Vagina (tissue), 2 donors: ENCODE data around the gene LIN7A. TPM values are rescaled to one million over a fixed set of nuclear protein-coding genes. Genes with fewer than 3 reads are reported as not detected.
"Not testable (repeated sequence)": the region's sequence is repeated elsewhere in the genome, so short reads cannot be mapped to it uniquely, and the experiment has no call there.

ENCODE experiments used
- DNase-seq, 2 donors: peaks; one replicate each; pipeline ENCODE4 v3.0.0-alpha.2; 2017; ENCODE audit errors: extremely low spot score in 2 of 2
- H3K27ac ChIP-seq: fragments of 200-600 bp; sonication (generic); one replicate; pipeline ENCODE4 v1.5.1; 2019
- H3K27me3 ChIP-seq: fragments of 200-600 bp; sonication (generic); one replicate; pipeline ENCODE4 v1.5.1; 2019
- H3K36me3 ChIP-seq, 2 donors: fragments of 200-600 bp; sonication (generic); one replicate each; pipeline ENCODE4 v1.5.1; 2017 to 2019
- H3K4me1 ChIP-seq: fragments of 200-600 bp; sonication (generic); one replicate; pipeline ENCODE4 v1.5.1; 2019
- H3K4me3 ChIP-seq, 2 donors: fragments of 200-600 bp; sonication (generic); 1 replicate in 1 of 2; 2 replicates in 1 of 2; pipeline ENCODE4 v1.5.1; 2016 to 2019
- H3K9me3 ChIP-seq: fragments of 200-600 bp; sonication (generic); one replicate; pipeline ENCODE4 v1.5.1; 2019
- CTCF ChIP-seq, 3 experiments: fragments of 450-650 bp in 2 of 3; fragments of 200-600 bp in 1 of 3; sonication (generic) in 1 of 3; IDR thresholded peaks; one replicate each; pipeline ENCODE4 v1.5.1; 2017 to 2019; ENCODE audit warnings: antibody characterized with exemption in 3 of 3, mild to moderate bottlenecking in 2 of 3, moderate library complexity in 2 of 3
- POLR2A ChIP-seq, 2 donors: fragments of 450-650 bp; IDR thresholded peaks; one replicate each; pipeline ENCODE4 v1.6.1; 2017; ENCODE audit warnings: antibody characterized with exemption in 2 of 2, mild to moderate bottlenecking in 2 of 2, moderate library complexity in 2 of 2
- POLR2AphosphoS5 ChIP-seq, 2 donors: sonication (generic); formaldehyde crosslinking; IDR thresholded peaks; one replicate each; pipeline ENCODE4 v1.9.0; 2017; ENCODE audit warnings: antibody characterized with exemption in 2 of 2, mild to moderate bottlenecking in 2 of 2, low read depth in 1 of 2; ENCODE audit not compliant: insufficient read depth in 1 of 2
- intact Hi-C: fragments of 100-400 bp; cut with DNase I; formaldehyde crosslinking; loops from one replicate; pipeline ENCODE4 v1.15.1; 2023
- total RNA-seq: library from RNA; depleted of rRNA; stranded (reverse); fragments of >200 nt; gene quantifications from one replicate; pipeline ENCODE4 v1.2.3, GENCODE V29; 2016

The LIN7A gene
- total RNA-seq, 1 donor from 2014 or later, result 12.5 TPM

- intact Hi-C loops, result no loop called here
- Histone ChIP-seq H3K4me1 (peaks cover 16% of the 10 kb centered on the region), H3K36me3 (no peaks in the 10 kb centered on the region), H3K4me3 (no peak overlapping the region), H3K27ac (no peak overlapping the region), H3K27me3 (no peaks in the 10 kb centered on the region), H3K9me3 (no peaks in the 10 kb centered on the region)
- TF ChIP-seq POLR2AphosphoS5 (IDR thresholded peaks at IDR 0.05; ENCODE audit: insufficient read depth in 1 of 2, low read depth in 1 of 2), result no peak
- no peak for TF ChIP-seq CTCF (IDR thresholded peaks at IDR 0.05)
- TF ChIP-seq POLR2A (IDR thresholded peaks at IDR 0.05), result no peak
- DNase-seq, result no peak
These were observed 143.2 kb downstream of the LIN7A start for GRCh38 chr12:80794551-80794950.

- Histone ChIP-seq H3K4me3 (no peak overlapping the region), H3K9me3 (no peaks in the 10 kb centered on the region), H3K4me1 (peaks cover 8% of the 10 kb centered on the region), H3K27me3 (no peaks in the 10 kb centered on the region), H3K27ac (no peak overlapping the region), H3K36me3 (no peaks in the 10 kb centered on the region)
- no peak for DNase-seq
- intact Hi-C loops, result no loop called here
- no peak for TF ChIP-seq POLR2AphosphoS5 (IDR thresholded peaks at IDR 0.05; ENCODE audit: insufficient read depth in 1 of 2, low read depth in 1 of 2)
- no peak for TF ChIP-seq CTCF (IDR thresholded peaks at IDR 0.05)
- TF ChIP-seq POLR2A (IDR thresholded peaks at IDR 0.05), result no peak
These were observed 144.9 kb downstream of the LIN7A start for GRCh38 chr12:80792861-80793260.

- no peaks in the 10 kb centered on the region for H3K27me3 ChIP-seq
- TF ChIP-seq POLR2AphosphoS5 (IDR thresholded peaks at IDR 0.05; ENCODE audit: insufficient read depth in 1 of 2, low read depth in 1 of 2) (no peak), CTCF (IDR thresholded peaks at IDR 0.05) (no peak), POLR2A (IDR thresholded peaks at IDR 0.05) (no peak)
- H3K36me3 ChIP-seq, result no peaks in the 10 kb centered on the region
- intact Hi-C loops, result no loop called here
- H3K9me3 ChIP-seq, result no peaks in the 10 kb centered on the region
- H3K27ac ChIP-seq, result no peak overlapping the region
- no peaks in the 10 kb centered on the region for H3K4me1 ChIP-seq
- no peak overlapping the region for H3K4me3 ChIP-seq
- no peak for DNase-seq
These were observed 145.9 kb downstream of the LIN7A start for GRCh38 chr12:80791863-80792262.

DNA sequence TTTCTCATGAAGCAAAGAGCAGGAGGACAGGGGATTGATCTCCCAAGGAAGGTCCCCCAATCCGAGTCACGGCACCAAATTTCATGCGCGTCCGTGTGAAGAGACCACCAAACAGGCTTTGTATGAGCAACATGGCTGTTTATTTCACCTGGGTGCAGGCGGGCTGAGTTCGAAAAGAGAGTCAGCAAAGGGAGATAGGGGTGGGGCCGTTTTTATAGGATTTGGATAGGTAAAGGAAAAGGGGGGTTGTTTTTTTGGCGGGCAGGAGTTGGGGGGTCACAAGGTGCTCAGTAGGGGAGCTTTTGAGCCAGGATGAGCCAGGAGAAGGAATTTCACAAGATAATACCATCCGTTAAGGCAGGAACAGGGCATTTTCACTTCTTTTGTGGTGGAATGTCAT lies 149.3 kb downstream of the LIN7A start:
- intact Hi-C loops, H3K27ac ChIP-seq, H3K9me3 ChIP-seq, H3K4me1 ChIP-seq, H3K4me3 ChIP-seq, H3K27me3 ChIP-seq, H3K36me3 ChIP-seq, DNase-seq: not testable (repeated sequence)

DNA sequence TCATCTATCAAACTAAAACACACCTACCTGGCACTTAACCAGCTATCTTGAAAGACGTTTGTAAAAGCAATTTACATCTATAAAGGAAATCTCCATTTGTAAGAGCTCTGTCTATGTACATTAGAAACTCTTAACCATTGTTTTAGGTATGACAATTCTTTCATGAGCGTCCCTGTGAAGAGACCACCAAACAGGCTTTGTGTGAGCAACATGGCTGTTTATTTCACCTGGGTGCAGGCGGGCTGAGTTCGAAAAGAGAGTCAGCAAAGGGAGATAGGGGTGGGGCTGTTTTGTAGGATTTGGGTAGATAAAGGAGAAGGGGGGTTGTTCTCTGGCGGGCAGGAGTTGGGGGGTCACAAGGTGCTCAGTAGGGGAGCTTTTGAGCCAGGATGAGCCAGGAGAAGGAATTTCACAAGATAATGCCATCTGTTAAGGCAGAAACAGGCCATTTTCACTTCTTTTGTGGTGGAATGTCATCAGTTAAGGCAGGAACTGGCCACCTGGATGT lies 154.7 kb downstream of the LIN7A start:
- intact Hi-C loops, H3K36me3 ChIP-seq, H3K4me3 ChIP-seq, H3K9me3 ChIP-seq, H3K27ac ChIP-seq, DNase-seq, H3K27me3 ChIP-seq, H3K4me1 ChIP-seq: not testable (repeated sequence)

DNA sequence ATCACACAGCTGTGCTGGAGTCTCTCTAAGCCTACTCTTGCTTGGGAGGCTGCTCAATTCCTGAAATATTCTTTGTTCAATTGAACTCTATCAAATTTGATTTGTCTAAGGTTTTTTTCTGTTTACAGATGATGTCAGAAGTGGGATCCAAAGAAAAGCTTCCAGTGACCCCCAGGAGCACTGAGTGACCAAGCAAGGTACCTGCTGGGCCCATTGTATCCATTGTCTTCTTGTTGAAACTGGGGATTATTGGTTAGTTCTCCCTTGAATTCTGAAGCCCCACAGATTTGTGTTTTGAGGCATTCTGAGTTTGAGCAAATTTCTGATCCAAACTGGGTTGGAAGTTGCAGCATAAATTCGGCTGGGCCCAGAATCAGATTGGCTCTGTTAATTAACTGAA lies 156.4 kb downstream of the LIN7A start:
- TF ChIP-seq POLR2A (IDR thresholded peaks at IDR 0.05), result no peak
- no peak for TF ChIP-seq POLR2AphosphoS5 (IDR thresholded peaks at IDR 0.05; ENCODE audit: insufficient read depth in 1 of 2, low read depth in 1 of 2)
- TF ChIP-seq CTCF (IDR thresholded peaks at IDR 0.05), result no peak

More for the DNA sequence above, 156.4 kb downstream of the LIN7A start:
- DNase-seq, result no peak
- no peak overlapping the region for H3K4me3 ChIP-seq
- H3K36me3 ChIP-seq, result no peaks in the 10 kb centered on the region
- no peaks in the 10 kb centered on the region for H3K27me3 ChIP-seq
- intact Hi-C loops, result no loop called here
- H3K4me1 ChIP-seq, result peaks cover 16% of the 10 kb centered on the region
- H3K27ac ChIP-seq, result no peak overlapping the region
- H3K9me3 ChIP-seq, result no peaks in the 10 kb centered on the region
